IMR-90 (cell line): Measurements from ENCODE around the gene NUDT9. TPM values are rescaled to one million over a fixed set of nuclear protein-coding genes. Genes with fewer than 3 reads are reported as not detected.

ENCODE experiments used
- ATAC-seq: fragments of 200-7000 bp; cut with Tn5 transposase; 2 replicates; pipeline ENCODE4 v1.9.1; 2020; ENCODE audit warnings: low read depth, mild to moderate bottlenecking, moderate library complexity
- BruUV-seq: library from RNA; stranded (reverse); fragments of 400-500 nt; replicated peaks from 2 replicates; lab custom pipeline; 2021; lab: Mats Ljungman, UMichigan
- CTCF ChIA-PET: fragments of 300-600 bp; formaldehyde crosslinking; extraction: SDS; loops from one replicate; lab custom pipeline; 2021; ENCODE audit warnings: antibody characterized with exemption; lab: Yijun Ruan, JAX
- POLR2A ChIA-PET: fragments of 300-600 bp; sonication (Branson Sonifier 250); formaldehyde crosslinking; loops from one replicate; lab custom pipeline; 2022; ENCODE audit warnings: antibody characterized with exemption; ENCODE audit not compliant: unreplicated experiment; lab: Charles Lee
- DNase-seq: peaks from one replicate; pipeline ENCODE4 v3.0.0; 2013
- H2AFZ ChIP-seq: replicated peaks from 2 replicates; pipeline ENCODE3; 2013; ENCODE audit warnings: low read length, mild to moderate bottlenecking; ENCODE audit not compliant: poor library complexity
- H2AK5ac ChIP-seq: 2 replicates; pipeline ENCODE4 v1.6.1; 2013; ENCODE audit warnings: low read depth, low read length, inconsistent platforms
- H2AK9ac ChIP-seq: replicated peaks from 2 replicates; pipeline ENCODE3; 2013; ENCODE audit warnings: mild to moderate bottlenecking, low read depth, low read length, moderate library complexity; ENCODE audit not compliant: poor library complexity
- H2BK120ac ChIP-seq: 2 replicates; pipeline ENCODE4 v1.6.1; 2013; ENCODE audit warnings: low read depth, low read length, inconsistent platforms
- H2BK15ac ChIP-seq: 3 replicates; pipeline ENCODE4 v1.6.1; 2013; ENCODE audit warnings: low read depth, low read length, inconsistent platforms
- H2BK20ac ChIP-seq: 2 replicates; pipeline ENCODE4 v1.6.1; 2013; ENCODE audit warnings: low read depth, mild to moderate bottlenecking, inconsistent platforms, low read length, moderate library complexity
- H2BK5ac ChIP-seq: 2 replicates; pipeline ENCODE4 v1.6.1; 2013; ENCODE audit warnings: mild to moderate bottlenecking, low read depth, low read length, inconsistent platforms; ENCODE audit not compliant: poor library complexity, severe bottlenecking
- H3K14ac ChIP-seq: replicated peaks from 2 replicates; pipeline ENCODE4 v1.6.1; 2013; ENCODE audit warnings: low read depth, low read length, inconsistent platforms
- H3K18ac ChIP-seq: 2 replicates; pipeline ENCODE4 v1.6.1; 2013; ENCODE audit warnings: low read depth, low read length, control low read depth
- H3K23ac ChIP-seq: 2 replicates; pipeline ENCODE4 v1.6.1; 2013; ENCODE audit warnings: low read depth, low read length, inconsistent platforms
- H3K27ac ChIP-seq: 2 replicates; pipeline ENCODE4 v1.5.1; 2013; ENCODE audit warnings: mild to moderate bottlenecking, control low read depth, low read length; ENCODE audit not compliant: insufficient read depth
- H3K27me3 ChIP-seq: 2 replicates; pipeline ENCODE4 v1.6.1; 2013; ENCODE audit warnings: low read length; ENCODE audit not compliant: control insufficient read depth, insufficient read depth
- H3K36me3 ChIP-seq: 2 replicates; pipeline ENCODE4 v1.6.1; 2013; ENCODE audit warnings: low read length, mixed read lengths; ENCODE audit not compliant: control insufficient read depth, insufficient read depth
- H3K4ac ChIP-seq: 2 replicates; pipeline ENCODE4 v1.6.1; 2013; ENCODE audit warnings: low read depth, low read length, inconsistent platforms
- H3K4me1 ChIP-seq: 2 replicates; pipeline ENCODE4 v1.6.1; 2013; ENCODE audit warnings: low read length, mixed read lengths; ENCODE audit not compliant: control insufficient read depth, insufficient read depth
- H3K4me2 ChIP-seq: 2 replicates; pipeline ENCODE4 v1.6.1; 2013; ENCODE audit warnings: low read depth, mild to moderate bottlenecking, control low read depth, low read length, moderate library complexity
- H3K4me3 ChIP-seq: 2 replicates; pipeline ENCODE4 v1.5.1; 2013; ENCODE audit warnings: low read depth, mild to moderate bottlenecking, control low read depth, low read length, moderate library complexity; ENCODE audit not compliant: insufficient read depth
- H3K56ac ChIP-seq: 2 replicates; pipeline ENCODE4 v1.6.1; 2013; ENCODE audit warnings: low read length, inconsistent platforms; ENCODE audit not compliant: insufficient read depth; ENCODE audit errors: extremely low read depth
- H3K79me1 ChIP-seq, 2 experiments: 2 replicates each; pipeline ENCODE4 v1.6.1; 2013; ENCODE audit warnings: low read length in 2 of 2, inconsistent platforms in 1 of 2, low read depth in 1 of 2
- H3K9ac ChIP-seq: 2 replicates; pipeline ENCODE4 v1.6.1; 2013; ENCODE audit warnings: low read depth, low read length, control low read depth
- H3K9me1 ChIP-seq: 2 replicates; pipeline ENCODE4 v1.6.1; 2013; ENCODE audit warnings: low read length, inconsistent platforms; ENCODE audit not compliant: insufficient read depth
- H3K9me3 ChIP-seq: 2 replicates; pipeline ENCODE4 v1.6.1; 2013; ENCODE audit warnings: low read length; ENCODE audit not compliant: control insufficient read depth, insufficient read depth
- H4K20me1 ChIP-seq: 2 replicates; pipeline ENCODE4 v1.6.1; 2013; ENCODE audit warnings: low read length, inconsistent platforms; ENCODE audit not compliant: insufficient read depth
- H4K5ac ChIP-seq: 2 replicates; pipeline ENCODE4 v1.6.1; 2013; ENCODE audit warnings: mild to moderate bottlenecking, low read depth, low read length, control low read depth
- H4K8ac ChIP-seq, 2 experiments: 2 replicates each; pipeline ENCODE4 v1.6.1; 2013; ENCODE audit warnings: low read depth in 2 of 2, low read length in 2 of 2, control low read depth in 1 of 2, inconsistent platforms in 1 of 2
- H4K91ac ChIP-seq: 2 replicates; pipeline ENCODE4 v1.6.1; 2013; ENCODE audit warnings: low read depth, low read length, inconsistent platforms; ENCODE audit not compliant: insufficient read depth
- CTCF ChIP-seq: conservative IDR thresholded peaks from 2 replicates; pipeline ENCODE4 v1.5.1; 2012; ENCODE audit warnings: mild to moderate bottlenecking, low read depth, low read length, improper control_type of control experiment
- ELK1 ChIP-seq: fragments of 150-350 bp; IDR thresholded peaks from 2 replicates; pipeline ENCODE4 v1.6.1; 2016; ENCODE audit warnings: low read depth, mild to moderate bottlenecking, low read length, moderate library complexity, borderline replicate concordance
- MXI1 ChIP-seq: IDR thresholded peaks from 2 replicates; pipeline ENCODE4 v1.6.1; 2012; ENCODE audit warnings: low read depth, mild to moderate bottlenecking, low read length, moderate library complexity, borderline replicate concordance
- SMC3 ChIP-seq: fragments of 150-350 bp; IDR thresholded peaks from 2 replicates; pipeline ENCODE4 v1.6.1; 2016; ENCODE audit warnings: low read depth, mild to moderate bottlenecking, antibody characterized with exemption, low read length, moderate library complexity
- WGBS, 2 experiments: methylation state at CpG; one replicate each; pipeline versions ENCODE4 v1.1.5 to v1.1.7; 2013; ENCODE audit warnings: missing lambda C conversion rate in 2 of 2; ENCODE audit not compliant: insufficient read length in 1 of 2; ENCODE audit errors: extremely low coverage in 2 of 2; 5-methylcytosine and 5-hydroxymethylcytosine counted together
- dilution Hi-C: fragments of 300-500 bp; cut with HindIII; formaldehyde crosslinking; loops from one replicate; pipeline ENCODE4 v1.14.3; 2018; ENCODE audit warnings: low sequenced_read_pairs; ENCODE audit not compliant: unreplicated experiment
- in situ Hi-C: fragments of 300-500 bp; cut with MboI; formaldehyde crosslinking; loops from 3 replicates; pipeline ENCODE4 v1.14.3; 2019; ENCODE audit warnings: low sequenced_read_pairs, inconsistent platforms, mixed read lengths
- intact Hi-C: fragments of 100-400 bp; cut with micrococcal nuclease; formaldehyde crosslinking; loops from 2 replicates; pipeline ENCODE4 v1.10.0; 2022
- polyA plus RNA-seq, 3 experiments: library from polyadenylated mRNA; depleted of rRNA; stranded (reverse); fragments of >200 nt; gene quantifications; 2 replicates each; pipeline ENCODE4 v1.2.3, GENCODE V29; 2012; ENCODE audit warnings: low replicate concordance in 1 of 3
- total RNA-seq: library from RNA; depleted of rRNA; stranded (reverse); fragments of >200 nt; gene quantifications from 2 replicates; pipeline ENCODE4 v1.2.3, GENCODE V29; 2012

The NUDT9 gene
- total and polyA plus RNA-seq, 2 of the 4 experiments (the other 2 are of a cell fraction): 10.0 to 23.5 TPM

GRCh38 chr4:87498446-87498900 is 76.1 kb downstream of the NUDT9 start:
- H3K23ac ChIP-seq: no peak overlapping the region
- H4K5ac ChIP-seq: no peak overlapping the region
- ChIA-PET POLR2A (no interaction called here), CTCF (interaction anchor here (0.5 to 1.1 kb wide), 2 partner anchors 351 to 1499 kb away, joined by 3 read pairs; no protein-coding TSS in a partner anchor)
- H2BK15ac ChIP-seq: no peak overlapping the region
- H3K4me2 ChIP-seq: peak overlapping the region; percentile 76; the same call in 1 of the 2 replicates
- WGBS, 2 experiments: no CpG with 5 or more reads among the region's 5 CpGs
- H2AK9ac ChIP-seq: no peak overlapping the region
- H2AK5ac ChIP-seq: no peak overlapping the region
- no peaks in the 10 kb centered on the region for H3K4me1 ChIP-seq
- TF ChIP-seq CTCF (no peak), ELK1 (no peak), MXI1 (no peak), SMC3 (no peak)
- in situ Hi-C loops (no loop called here), dilution Hi-C loops (no loop called here), intact Hi-C loops (no loop called here)
- H3K14ac ChIP-seq: no peak overlapping the region
- peak overlapping the region; percentile 29; the same call in 1 of the 2 replicates for H3K4me3 ChIP-seq
- no peak overlapping the region for H4K8ac ChIP-seq
- DNase-seq: peak; percentile 47
- H2BK120ac ChIP-seq: no peak overlapping the region
- peak; percentile 81 for ATAC-seq
- H2AFZ ChIP-seq: no peak overlapping the region
- H3K36me3 ChIP-seq: no peaks in the 10 kb centered on the region
- no peak overlapping the region for H4K91ac ChIP-seq
- no peaks in the 10 kb centered on the region for H3K27me3 ChIP-seq
- H3K56ac ChIP-seq: no peak overlapping the region
- no peak overlapping the region for H3K18ac ChIP-seq
- H3K9me3 ChIP-seq: no peaks in the 10 kb centered on the region
- no peaks in the 10 kb centered on the region for H4K20me1 ChIP-seq
- BruUV-seq: no TSS peak
- H2BK5ac ChIP-seq: no peak overlapping the region
- no peaks in the 10 kb centered on the region for H3K9me1 ChIP-seq
- H3K9ac ChIP-seq: no peak overlapping the region
- no peak overlapping the region for H2BK20ac ChIP-seq
- H3K27ac ChIP-seq: no peak overlapping the region
- no peak overlapping the region for H3K4ac ChIP-seq
- H3K79me1 ChIP-seq: no peaks in the 10 kb centered on the region
